Suprapubic skin (tissue), 3 donors: ENCODE data around the gene LEO1.

Experiments
- CTCF ChIP-seq, 2 donors: fragments of 200-600 bp in 1 of 2; fragments of 450-650 bp in 1 of 2; sonication (generic) in 1 of 2; IDR thresholded peaks; one replicate each; pipeline ENCODE4 v1.5.1; 2016 to 2019; ENCODE audit warnings: antibody characterized with exemption in 2 of 2, mild to moderate bottlenecking in 1 of 2, moderate library complexity in 1 of 2
- POLR2AphosphoS5 ChIP-seq, 3 donors: sonication (generic); formaldehyde crosslinking; IDR thresholded peaks; one replicate each; pipeline ENCODE4 v1.6.1; 2017; ENCODE audit warnings: antibody characterized with exemption in 3 of 3

DNA sequence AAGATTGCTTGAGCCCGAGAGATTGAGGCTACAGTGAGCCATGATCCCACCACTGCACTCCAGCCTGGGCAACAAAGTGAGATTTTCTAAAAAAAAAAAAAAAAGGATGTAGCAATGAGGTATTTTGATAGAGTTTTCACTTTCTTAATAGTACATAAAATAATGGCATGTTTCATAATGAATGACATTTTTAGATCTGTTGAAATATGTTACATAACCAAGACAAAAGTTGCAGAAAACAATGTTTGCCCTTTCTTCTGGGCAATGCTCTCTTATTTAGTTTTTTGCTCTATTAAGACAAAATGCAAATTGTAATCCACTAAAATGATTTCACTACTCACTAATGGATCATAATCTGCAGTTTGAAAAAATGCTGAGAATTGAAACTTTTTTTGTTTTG, 43.0 kb upstream of the LEO1 start:
- TF ChIP-seq CTCF (IDR thresholded peaks at IDR 0.05) = no peak
- no peak for TF ChIP-seq POLR2AphosphoS5 (IDR thresholded peaks at IDR 0.05)
